ENCODE measurements around the gene COLGALT1.
"Not testable (repeated sequence)": the region's sequence is repeated elsewhere in the genome, so short reads cannot be mapped to it uniquely, and the experiment has no call there.

COLGALT1 gene

DNA sequence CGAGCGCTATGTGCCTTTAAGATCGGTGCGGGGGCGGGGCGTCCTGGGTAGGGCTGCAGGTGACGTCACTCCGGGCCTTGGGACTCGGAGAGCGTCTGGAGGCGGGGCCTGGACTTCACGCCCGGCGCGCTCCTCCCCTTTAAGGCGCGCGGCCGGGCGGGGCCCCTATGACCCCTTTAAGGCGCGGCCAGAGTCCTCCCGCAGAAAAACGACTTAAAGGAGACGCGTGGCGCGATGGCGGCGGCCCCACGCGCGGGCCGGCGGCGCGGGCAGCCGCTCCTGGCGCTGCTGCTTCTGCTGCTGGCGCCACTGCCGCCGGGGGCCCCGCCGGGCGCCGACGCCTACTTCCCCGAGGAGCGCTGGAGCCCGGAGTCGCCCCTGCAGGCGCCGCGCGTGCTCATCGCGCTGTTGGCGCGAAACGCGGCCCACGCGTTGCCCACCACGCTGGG is at the start of gene COLGALT1:
Gene COLGALT1, plus strand, starts transcription at position 170 of the 449 bp plus-strand sequence. Its CDS starts 65 bp downstream, at position 235.
- peak; percentile 80 for DNase-seq

DNA sequence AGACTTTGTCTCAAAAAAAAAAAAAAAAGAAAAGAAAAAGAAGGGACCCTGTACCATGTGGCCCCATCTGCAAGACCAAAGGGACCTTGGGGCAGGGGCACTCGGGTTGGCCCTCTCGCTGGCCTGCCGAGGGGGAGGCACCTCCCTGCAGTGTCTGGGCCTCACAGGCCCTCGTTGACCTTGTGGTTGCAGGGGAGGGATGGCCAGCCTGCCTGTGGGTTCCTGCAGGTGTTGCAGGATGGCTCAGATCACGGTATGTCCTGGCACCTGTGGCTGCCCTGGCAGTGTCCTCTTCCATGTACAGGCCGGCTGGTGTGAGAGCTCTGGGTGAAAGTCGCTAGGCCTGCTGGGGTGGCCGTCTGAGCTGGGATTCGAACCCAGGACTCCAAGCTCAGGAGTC is 48.7 kb upstream of the COLGALT1 start:
- no peak for DNase-seq

DNA sequence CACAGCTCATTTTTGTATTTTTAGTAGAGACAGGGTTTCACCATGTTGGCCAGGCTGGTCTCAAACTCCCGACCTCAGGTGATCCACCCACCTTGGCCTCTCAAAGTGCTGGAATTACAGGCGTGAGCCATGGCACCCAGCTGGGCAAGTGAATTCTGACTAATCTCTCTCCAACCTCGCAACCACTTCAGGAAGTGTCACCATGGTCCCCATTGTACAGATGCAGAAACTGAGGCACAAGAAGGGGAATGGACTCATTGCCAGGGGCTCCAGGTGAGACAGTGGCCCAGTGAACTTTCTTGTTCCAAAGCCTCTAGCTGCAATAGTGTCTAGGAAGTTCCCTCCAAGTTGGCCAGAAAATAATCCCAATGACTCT is 46.9 kb upstream of the COLGALT1 start:
- DNase-seq: not testable (repeated sequence)

DNA sequence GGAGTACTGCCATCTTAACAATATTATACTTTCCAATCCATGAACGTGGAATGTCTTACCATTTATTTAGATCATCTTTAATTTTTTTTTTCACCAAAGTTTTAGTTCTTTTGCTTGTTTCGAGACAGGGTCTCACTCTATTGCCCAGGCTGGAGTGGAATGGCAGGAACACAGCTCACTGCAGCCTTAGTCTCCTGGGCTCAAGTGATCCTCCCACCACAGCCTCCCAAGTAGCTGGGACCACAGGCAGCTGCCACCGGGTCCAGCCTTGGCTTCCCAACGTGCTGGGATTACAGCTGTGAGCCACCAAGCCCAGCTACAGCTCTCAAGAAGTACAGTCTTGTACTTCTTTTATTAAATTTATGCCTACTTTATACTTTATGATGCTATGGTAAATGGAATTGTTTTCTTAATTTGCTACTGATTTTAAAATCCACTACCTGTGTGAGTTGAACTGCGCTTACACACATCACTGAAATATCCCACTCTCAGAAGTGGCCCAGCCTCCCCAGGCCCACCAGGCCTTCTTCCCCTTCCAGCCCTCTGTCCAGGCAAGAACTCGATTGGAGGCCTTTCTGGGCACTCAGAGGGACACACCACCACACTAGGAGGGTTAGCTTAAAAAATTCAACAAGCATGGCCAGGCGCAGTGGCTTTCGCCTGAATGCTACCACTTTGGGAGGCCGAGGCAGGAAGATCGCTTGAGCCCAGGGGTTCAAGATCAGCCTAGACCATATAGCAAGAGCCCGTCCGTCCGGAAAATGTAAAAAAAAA is 45.0 kb upstream of the COLGALT1 start:
- no peak for DNase-seq

DNA sequence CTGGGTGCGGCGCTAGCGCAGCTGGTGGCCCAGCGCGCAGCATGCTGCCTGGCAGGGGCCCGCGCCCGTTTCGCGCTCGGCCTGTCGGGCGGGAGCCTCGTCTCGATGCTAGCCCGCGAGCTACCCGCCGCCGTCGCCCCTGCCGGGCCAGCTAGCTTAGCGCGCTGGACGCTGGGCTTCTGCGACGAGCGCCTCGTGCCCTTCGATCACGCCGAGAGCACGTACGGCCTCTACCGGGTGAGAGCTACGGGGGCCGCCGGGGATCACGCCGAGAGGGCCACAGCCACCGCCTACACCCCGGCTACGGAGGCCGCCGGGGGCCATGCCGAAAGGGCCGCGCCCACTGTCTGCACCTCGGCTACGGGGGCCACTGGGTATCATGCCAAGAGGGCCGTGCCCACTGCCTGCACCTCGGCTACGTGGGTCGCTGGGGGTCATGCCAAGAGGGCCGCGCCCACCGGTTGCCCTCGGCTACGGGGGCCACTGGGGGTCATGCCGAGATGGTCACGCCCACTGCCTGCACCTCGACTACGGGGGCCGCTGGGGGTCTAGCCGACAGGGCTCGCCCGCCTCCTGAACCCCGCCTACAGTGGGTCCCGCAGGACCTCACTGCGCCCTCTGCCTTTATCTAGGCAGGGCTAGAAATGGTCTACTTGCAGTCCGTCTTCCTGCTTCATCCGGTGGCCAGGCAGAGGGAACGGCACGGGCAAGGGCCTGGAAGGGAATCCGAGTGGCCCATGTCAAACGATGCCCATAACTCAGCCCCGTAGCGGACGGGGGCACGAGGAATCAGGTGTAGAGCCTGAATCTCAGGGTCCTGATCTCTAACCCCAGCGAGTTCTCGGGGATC is 43.5 kb upstream of the COLGALT1 start:
- peak; percentile 46 for DNase-seq

DNA sequence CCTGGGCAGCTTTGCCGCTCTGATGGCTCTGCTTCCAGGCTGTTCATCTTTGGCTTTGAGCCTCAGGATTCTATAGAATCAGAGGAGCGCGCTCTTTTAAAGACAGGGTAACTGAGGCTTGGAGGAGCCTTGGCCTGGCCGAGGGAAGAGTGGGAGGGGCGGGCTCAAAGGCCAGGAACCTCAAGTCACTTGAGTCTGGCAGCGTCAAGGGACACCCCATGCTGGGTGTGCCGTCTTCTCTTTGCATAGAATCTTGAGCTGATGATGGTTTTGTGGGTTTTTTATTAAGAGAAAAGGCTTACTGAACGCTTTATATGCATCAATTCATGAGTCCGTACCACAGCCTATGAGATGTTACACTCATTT is 42.9 kb upstream of the COLGALT1 start:
- no peak for DNase-seq

DNA sequence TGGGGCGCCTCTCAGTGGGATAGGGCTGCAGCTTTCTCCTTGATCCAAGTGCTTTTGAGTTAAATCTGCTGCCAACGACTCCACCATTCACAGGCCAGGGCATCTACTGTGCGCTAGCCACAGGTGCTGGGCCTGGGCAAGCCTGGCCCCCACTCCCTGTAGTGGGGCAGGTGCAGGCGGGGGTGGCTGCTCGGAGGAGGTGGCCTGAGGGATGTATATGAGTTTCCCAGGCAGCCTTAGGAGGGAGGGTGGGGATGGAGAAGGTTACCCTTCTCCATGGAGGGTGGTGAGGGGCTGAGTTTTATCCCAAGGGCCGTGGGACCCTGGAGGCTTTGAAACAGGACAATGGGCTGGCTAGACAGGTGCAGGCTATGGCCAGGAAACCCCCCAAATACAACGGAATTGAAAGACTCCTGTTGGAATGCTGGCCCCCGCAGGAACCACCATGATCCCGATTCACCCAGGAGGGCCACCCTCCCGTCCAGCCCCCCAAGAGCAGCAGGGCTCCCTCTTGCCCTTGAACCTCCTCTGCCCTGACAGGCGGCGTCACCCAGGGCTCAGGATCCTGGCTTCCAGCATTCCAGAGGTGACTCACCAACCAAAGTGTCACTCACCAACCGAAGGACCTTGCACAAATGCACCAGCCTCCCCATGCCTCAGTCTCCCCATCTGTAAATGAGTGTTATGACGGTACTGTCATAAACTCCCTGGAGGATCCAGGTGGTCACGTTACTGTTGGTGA is 39.9 kb upstream of the COLGALT1 start:
- no peak for DNase-seq

DNA sequence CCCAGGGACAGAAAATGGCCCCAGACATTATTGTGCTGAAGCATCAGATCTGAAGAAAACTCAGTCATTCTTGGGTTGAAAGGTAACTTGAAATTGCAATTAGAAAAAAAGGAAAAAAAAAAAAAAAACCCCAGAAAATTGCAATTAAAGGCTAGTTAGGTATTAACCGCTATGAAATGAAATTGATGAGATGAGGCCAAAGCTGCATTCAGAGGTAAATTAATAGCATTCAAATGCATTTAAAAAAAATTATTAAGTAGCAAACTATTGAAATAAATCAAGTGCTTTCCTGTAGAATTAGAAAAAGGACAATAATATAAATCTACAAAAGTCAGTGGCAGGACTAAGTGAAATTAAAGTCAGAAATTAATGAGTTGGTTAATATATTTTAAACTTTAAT is 37.6 kb upstream of the COLGALT1 start:
- no peak for DNase-seq

DNA sequence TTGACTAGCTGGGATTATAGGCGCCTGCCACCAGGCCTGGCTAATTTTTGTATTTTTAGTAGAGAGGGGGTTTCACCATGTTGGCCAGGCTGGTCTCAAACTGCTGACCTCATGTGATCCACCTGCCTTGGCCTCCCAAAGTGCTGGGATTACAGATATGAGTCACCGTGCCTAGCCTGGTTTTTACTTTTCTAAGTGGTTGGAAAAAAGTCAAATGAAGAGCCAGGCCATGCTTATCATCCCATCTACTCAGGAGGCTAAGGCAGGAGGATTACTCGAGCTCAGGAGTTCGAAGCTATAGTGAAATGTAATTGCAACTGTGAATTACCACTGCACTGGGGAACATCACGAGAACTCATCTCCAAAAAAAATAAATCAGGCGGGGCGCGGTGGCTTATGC is 36.8 kb upstream of the COLGALT1 start:
- DNase-seq: not testable (repeated sequence)

DNA sequence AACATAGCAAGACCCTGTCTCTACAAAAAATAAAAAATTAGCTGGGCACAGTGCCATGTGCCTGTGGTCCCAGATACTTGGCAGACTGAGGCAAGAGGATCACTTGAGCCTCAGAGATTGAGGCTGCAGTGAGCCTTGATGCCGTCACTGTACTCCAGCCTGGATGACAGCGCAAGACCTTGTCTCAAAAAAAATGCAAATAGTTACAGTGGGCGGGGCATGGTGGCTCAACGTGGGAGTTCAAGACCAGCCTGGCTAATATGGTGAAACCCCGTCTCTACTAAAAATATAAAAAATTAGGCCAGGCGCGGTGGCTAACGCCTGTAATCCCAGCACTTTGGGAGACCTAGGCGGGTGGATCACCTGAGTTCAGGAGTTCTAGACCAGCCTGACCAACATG is 35.5 kb upstream of the COLGALT1 start:
- DNase-seq: no peak

DNA sequence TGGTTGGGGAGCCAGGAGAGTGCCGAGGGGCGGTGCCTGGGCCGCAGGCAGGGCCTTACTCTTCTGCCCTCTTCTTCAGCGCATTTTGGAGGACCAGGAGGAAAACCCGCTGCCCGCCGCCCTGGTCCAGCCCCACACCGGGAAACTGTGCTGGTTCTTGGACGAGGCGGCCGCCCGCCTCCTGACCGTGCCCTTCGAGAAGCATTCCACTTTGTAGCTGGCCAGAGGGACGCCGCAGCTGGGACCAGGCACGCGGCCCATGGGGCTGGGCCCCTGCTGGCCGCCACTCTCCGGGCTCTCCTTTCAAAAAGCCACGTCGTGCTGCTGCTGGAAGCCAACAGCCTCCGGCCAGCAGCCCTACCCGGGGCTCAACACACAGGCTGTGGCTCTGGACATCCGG is 34.6 kb upstream of the COLGALT1 start:
- no peak for DNase-seq

DNA sequence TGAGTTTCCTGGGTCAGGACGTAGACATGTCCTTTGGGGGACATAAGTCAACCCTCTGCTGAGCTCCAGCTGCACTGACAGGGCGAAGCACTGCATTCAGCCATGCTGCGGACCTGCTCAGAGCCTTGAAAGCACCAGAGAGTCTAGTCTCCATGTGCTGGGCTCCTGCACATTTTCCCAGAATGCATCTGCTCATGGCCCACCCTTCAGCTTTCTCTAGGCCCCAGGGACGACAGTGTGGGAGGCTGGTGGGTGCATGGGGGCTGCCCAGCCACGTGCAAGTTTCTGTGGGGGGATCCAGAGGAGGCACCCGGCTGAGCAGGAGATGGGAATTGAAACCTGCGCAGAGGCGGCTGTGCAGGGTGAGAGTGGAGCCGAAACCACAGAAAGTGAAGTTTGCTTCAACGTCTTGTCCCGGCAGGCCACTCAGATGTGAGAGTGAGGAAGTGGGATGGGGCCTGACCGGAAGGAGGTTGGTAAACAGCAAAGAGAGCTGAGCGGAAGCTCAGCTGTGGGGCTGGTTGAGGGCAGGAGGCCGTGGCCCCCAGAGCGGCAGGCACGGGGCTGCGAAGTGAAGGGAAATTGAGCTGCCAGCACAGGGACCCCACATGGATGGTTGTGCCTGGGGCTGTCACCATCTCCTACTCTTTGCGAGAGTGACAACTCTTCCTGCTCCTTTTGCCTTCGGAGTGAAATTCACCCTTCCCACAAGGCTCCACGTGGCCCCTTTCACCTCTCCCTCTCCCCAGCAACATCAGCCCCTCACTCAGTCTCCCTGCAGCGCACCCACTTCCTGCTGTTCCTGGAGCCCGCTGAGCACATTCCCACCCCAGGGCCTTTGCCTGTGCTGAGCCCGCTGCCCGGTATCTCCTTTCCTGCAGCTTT is 32.2 kb upstream of the COLGALT1 start:
- no peak for DNase-seq

DNA sequence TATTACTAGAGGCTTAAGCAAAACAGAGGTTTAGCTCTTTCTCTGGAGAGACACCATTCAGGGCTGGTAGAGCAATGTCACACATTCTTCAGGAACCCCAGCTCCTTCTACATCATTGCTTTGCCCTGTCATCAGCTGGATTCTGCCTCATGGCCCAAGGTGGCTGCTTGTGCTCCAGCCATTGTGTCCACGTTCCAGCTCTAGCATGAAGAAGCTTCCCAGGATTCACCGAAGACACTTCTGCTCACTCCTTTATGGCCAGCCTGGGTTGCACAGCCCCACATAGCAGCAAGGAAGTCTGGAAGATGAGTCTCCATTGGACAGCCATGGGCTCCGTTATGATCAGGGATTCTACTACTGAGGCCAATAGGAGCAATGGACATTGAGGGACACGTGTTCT is 30.8 kb upstream of the COLGALT1 start:
- DNase-seq: no peak

DNA sequence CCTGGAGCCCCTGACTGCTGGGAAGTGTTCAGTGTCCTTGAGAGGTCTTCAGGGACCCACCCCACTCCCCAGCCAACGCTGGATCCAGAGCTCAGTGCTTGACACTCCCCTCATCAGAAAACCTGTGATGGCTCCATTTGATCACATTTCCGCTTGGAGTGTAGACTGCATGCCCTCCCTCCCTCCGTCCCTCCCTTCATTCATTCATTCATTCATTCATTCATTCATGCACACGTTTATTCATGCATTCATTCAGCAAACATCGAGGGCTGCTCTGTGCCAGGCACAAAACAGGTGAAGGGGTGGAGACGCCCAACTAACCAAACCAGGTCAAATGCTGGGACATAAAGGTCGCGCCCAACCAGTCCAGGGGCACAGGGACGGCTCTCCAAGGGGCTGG is 30.3 kb upstream of the COLGALT1 start:
- no peak for DNase-seq

DNA sequence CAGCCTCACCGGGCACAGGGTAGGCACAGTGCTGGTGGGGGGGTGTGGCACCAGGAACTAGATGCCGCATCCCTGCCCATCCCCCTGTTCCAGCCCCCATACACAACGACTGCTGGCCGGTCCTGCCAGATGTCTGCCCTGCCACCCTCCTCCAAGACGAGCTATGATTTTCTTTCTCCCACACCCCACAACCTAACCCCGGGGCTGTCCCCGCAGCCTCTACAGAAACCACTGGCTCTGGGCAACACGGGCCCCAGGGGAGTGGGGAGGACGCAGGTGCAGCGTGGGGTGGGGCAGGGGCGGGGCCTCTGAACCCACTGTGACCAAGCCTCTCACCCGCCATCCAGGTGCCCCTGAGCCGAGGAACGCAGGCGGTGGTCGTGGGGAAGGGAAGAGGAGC is 28.5 kb upstream of the COLGALT1 start:
- DNase-seq: no peak

DNA sequence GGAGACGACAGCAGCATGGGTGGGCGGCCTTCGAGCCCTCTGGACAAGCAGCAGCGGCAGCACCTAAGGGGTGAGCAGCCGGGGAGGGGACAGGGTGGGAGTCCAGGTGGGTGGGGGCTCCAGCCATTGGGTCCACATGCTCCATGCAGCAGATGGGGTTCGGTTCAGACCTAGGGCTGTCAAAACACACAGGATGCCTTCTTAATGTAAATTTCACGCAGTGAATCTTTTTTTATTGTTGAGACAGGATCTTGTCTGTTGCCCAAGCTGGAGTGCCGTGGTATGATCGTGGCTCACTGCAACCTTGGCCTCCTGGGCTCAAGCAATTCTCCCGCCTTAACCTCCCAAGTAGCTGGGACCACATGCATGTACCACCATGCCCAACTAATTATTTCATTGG is 28.1 kb upstream of the COLGALT1 start:
- DNase-seq: no peak

DNA sequence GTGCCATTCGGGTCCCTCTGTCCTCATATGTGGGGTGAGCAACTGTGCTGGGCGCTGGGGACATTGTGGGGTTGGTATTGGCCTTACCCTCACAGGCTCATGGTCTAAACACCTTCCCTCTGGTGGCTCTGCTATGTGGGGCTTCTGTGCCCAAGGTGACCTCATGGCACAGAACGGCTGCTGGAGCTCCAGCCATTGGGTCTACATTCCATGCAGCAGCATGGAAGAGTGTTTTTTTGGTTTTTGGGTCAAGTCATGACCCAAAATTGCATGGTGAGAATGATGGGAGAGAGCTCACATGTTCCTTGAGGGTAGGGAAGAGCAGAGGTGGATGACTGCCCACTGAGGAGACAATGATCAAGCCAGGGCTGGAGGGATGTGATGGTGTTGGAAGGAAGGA is 26.8 kb upstream of the COLGALT1 start:
- DNase-seq: no peak

DNA sequence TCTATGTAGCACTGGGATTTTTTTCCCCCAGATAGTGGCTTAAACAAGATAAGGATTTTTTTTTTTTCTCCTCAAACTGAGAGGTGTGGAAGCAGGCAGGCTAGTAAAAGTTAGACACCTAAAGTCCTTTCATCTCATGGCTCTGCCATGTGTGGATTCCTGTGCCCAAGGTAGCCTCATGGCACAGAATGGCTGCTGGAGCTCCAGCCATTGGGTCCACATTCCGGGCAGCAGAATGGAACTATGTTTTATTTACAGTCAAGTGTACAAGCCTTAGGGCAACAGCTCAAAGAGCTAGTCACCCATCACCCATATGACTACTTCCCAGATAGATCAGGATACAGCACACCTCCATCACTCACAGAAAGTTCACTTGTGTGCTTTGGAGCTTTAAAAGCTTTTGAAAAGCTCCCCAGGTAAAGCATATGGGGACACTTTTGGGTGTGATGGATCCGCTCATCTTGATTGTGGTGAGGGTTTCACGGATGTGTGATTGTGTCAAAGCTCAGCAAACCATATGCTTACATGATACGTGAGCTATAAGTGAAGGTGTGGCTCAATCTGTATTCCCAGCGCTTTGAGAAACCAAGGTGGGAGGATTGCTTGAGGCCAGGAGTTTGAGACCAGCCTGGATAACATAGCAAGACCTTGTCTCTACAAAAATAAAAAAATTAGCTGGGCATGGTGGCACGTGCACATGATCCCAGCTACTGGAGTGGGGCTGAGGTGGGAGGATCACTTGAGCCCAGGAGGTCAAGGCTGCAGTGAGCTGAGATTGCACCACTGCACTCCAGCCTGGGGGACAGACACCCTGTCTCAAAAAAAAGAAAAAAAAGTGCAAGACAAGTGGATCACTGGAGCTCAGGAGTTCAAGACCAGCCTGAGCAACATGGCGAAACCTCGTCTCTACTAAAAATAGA is 25.9 kb upstream of the COLGALT1 start:
- no peak for DNase-seq

DNA sequence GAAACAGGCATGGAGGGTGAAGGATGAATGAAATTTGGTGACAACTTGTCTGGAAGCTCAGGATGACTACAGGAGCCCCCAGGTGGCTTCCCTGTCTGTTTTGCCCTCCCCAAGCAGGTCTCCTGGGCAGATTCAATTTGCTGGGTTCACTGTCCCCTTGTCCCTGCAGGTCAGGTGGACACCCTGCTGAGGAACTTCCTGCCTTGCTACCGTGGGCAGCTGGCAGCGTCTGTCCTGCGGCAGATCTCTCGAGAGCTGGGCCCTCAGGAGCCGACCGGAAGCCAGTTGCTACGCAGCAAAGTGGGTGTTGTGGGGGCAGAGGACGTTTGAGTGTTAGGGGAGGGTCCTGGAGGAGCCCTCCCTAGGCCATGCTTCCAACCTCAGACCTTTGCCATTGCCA is 24.9 kb upstream of the COLGALT1 start:
- DNase-seq: no peak

DNA sequence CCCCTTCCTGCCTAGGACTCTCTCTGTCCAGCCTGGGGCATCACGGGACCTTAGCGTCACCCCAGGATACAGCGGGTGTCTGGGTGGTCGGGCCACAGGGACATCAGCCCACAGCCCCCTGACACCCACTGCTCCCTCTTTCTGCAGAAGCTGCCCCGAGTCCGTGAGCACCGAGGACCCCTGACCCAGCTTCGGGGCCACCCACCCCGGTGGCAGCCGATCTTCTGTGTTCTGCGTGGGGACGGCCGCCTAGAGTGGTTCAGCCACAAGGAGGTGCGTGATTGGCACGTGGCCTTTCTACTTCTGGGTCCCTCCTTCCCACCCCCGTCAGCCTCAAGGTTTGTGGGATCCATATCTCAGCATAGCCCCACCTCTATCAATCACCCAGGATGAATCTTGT is 23.3 kb upstream of the COLGALT1 start:
- no peak for DNase-seq

DNA sequence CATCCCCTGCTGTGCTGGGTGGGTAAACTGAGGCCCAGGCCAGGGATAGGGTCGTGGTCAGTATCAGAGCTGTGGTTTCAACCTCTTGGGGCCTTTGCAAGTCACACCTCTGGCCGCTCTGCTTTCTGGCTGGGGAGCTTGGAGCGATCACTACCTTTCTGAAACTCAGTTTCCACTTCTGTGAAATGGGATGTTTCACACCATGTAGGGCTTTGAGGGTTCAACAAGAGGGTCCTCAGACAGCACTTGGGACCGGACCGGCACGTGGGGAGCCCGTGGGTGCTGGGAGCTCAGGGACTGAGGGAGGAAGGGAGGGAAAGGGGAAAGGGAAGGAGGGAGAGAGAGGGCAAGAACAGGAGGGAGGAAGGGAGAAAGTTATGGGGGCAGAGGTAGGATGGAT is 22.9 kb upstream of the COLGALT1 start:
- DNase-seq: no peak

All from NCI-H1694 (cell line).